Activated CD4-positive, alpha-beta memory T cell treated with anti-CD3 and anti-CD28 coated beads, Interleukin-2, amount 10 ng/mL, durations not matched to agents 7 days and 5 days (primary cell): ENCODE data around the gene NAB2. TPM values are rescaled to one million over a fixed set of nuclear protein-coding genes. Genes with fewer than 3 reads are reported as not detected.

ENCODE experiments used
- CTCF ChIA-PET: fragments of 350-600 bp; sonication (Branson Sonifier 250); formaldehyde crosslinking; loops from one replicate; lab custom pipeline; 2021; ENCODE audit warnings: antibody characterized with exemption, inconsistent platforms; lab: Charles Lee
- POLR2A ChIA-PET: fragments of 350-600 bp; sonication (Branson Sonifier 250); formaldehyde crosslinking; loops from one replicate; lab custom pipeline; 2021; ENCODE audit warnings: antibody characterized with exemption; lab: Charles Lee
- DNase-seq: peaks from one replicate; pipeline ENCODE4 v3.0.0-alpha.2; 2020
- H3K27ac Mint-ChIP-seq: one replicate; pipeline ENCODE4 v1.8.0; 2021; ENCODE audit warnings: mild to moderate bottlenecking, mixed read lengths
- H3K27me3 Mint-ChIP-seq: one replicate; pipeline ENCODE4 v1.8.0; 2021; ENCODE audit warnings: mixed read lengths
- H3K36me3 Mint-ChIP-seq: one replicate; pipeline ENCODE4 v1.8.0; 2021; ENCODE audit warnings: low read depth, mixed read lengths
- H3K4me1 Mint-ChIP-seq: one replicate; pipeline ENCODE4 v1.8.0; 2021; ENCODE audit warnings: mixed read lengths
- H3K4me3 Mint-ChIP-seq: one replicate; pipeline ENCODE4 v1.8.0; 2021; ENCODE audit warnings: mild to moderate bottlenecking, mixed read lengths
- H3K9me3 Mint-ChIP-seq: one replicate; pipeline ENCODE4 v1.8.0; 2021; ENCODE audit warnings: mixed read lengths
- total RNA-seq, 2 experiments: library from RNA; stranded (reverse); gene quantifications; one replicate each; pipeline ENCODE4 v1.2.3, GENCODE V29; 2021

NAB2 gene
- total RNA-seq, 2 experiments from 2014 or later: 8.7 to 9.6 TPM

- H3K9me3 Mint-ChIP-seq: no peaks in the 10 kb centered on the region
- peaks cover 39% of the 10 kb centered on the region for H3K27me3 Mint-ChIP-seq
- H3K36me3 Mint-ChIP-seq: no peaks in the 10 kb centered on the region
- DNase-seq: no peak
- H3K4me3 Mint-ChIP-seq: no peak overlapping the region
- no peak overlapping the region for H3K27ac Mint-ChIP-seq
- peaks cover 9% of the 10 kb centered on the region for H3K4me1 Mint-ChIP-seq
- ChIA-PET CTCF (no interaction called here), POLR2A (no interaction called here)
These were observed 43.2 kb downstream of the NAB2 start for GRCh38 chr12:57131896-57132744.

GRCh38 chr12:57133013-57133569 lies 44.2 kb downstream of the NAB2 start:
- H3K27me3 Mint-ChIP-seq: peaks cover 33% of the 10 kb centered on the region
- no peak for DNase-seq
- CTCF ChIA-PET: no interaction called here
- H3K36me3 Mint-ChIP-seq: no peaks in the 10 kb centered on the region
- POLR2A ChIA-PET: no interaction called here
- no peak overlapping the region for H3K4me3 Mint-ChIP-seq
- H3K9me3 Mint-ChIP-seq: no peaks in the 10 kb centered on the region
- peaks cover 5% of the 10 kb centered on the region for H3K4me1 Mint-ChIP-seq
- H3K27ac Mint-ChIP-seq: no peak overlapping the region

GRCh38 chr12:57133916-57134315 lies 45.0 kb downstream of the NAB2 start:
- no peaks in the 10 kb centered on the region for H3K9me3 Mint-ChIP-seq
- no peak overlapping the region for H3K27ac Mint-ChIP-seq
- ChIA-PET POLR2A (no interaction called here), CTCF (no interaction called here)
- peaks cover 5% of the 10 kb centered on the region for H3K4me1 Mint-ChIP-seq
- H3K4me3 Mint-ChIP-seq: no peak overlapping the region
- no peaks in the 10 kb centered on the region for H3K36me3 Mint-ChIP-seq
- peaks cover 31% of the 10 kb centered on the region for H3K27me3 Mint-ChIP-seq
- DNase-seq: no peak

- H3K9me3 Mint-ChIP-seq: no peaks in the 10 kb centered on the region
These were observed 46.0 kb downstream of the NAB2 start for GRCh38 chr12:57134949-57135348.

GRCh38 chr12:57135527-57136326 lies 46.8 kb downstream of the NAB2 start:
- POLR2A ChIA-PET: interaction anchor here (0.6 kb wide), 1 partner anchor 24 kb away, joined by 3 read pairs; the partner anchor contains the start of gene STAT6

More at GRCh38 chr12:57134949-57135348, 46.0 kb downstream of the NAB2 start:
- H3K27me3 Mint-ChIP-seq: peaks cover 28% of the 10 kb centered on the region
- POLR2A ChIA-PET: interaction anchor here (0.6 kb wide), 1 partner anchor 24 kb away, joined by 3 read pairs; the partner anchor contains the start of gene STAT6
- H3K27ac Mint-ChIP-seq: no peak overlapping the region
- H3K4me3 Mint-ChIP-seq: no peak overlapping the region
- no peaks in the 10 kb centered on the region for H3K36me3 Mint-ChIP-seq
- CTCF ChIA-PET: interaction anchor here (1.1 kb wide), 1 partner anchor 11 kb away, joined by 3 read pairs; no protein-coding TSS in a partner anchor
- peaks cover under 1% of the 10 kb centered on the region for H3K4me1 Mint-ChIP-seq
- no peak for DNase-seq

GRCh38 chr12:57138526-57139272 lies 49.8 kb downstream of the NAB2 start:
- H3K4me1 Mint-ChIP-seq: no peaks in the 10 kb centered on the region
- ChIA-PET POLR2A (no interaction called here), CTCF (interaction anchor here (0.8 kb wide), 1 partner anchor 11 kb away, joined by 3 read pairs; the partner anchor contains the start of gene LRP1)
- H3K36me3 Mint-ChIP-seq: no peaks in the 10 kb centered on the region
- no peak for DNase-seq
- H3K27me3 Mint-ChIP-seq: peaks cover 2% of the 10 kb centered on the region
- H3K4me3 Mint-ChIP-seq: no peak overlapping the region
- no peak overlapping the region for H3K27ac Mint-ChIP-seq
- no peaks in the 10 kb centered on the region for H3K9me3 Mint-ChIP-seq

More at GRCh38 chr12:57135527-57136326, 46.8 kb downstream of the NAB2 start:
- Mint-ChIP-seq H3K4me3 (no peak overlapping the region), H3K27ac (no peak overlapping the region), H3K36me3 (no peaks in the 10 kb centered on the region), H3K9me3 (no peaks in the 10 kb centered on the region), H3K27me3 (peaks cover 20% of the 10 kb centered on the region), H3K4me1 (no peaks in the 10 kb centered on the region)
- no peak for DNase-seq
- CTCF ChIA-PET: interaction anchor here (1.0 to 1.1 kb wide), 2 partner anchors 12 to 47 kb away, joined by 3 read pairs; no protein-coding TSS in a partner anchor

- POLR2A ChIA-PET: no interaction called here
- H3K4me3 Mint-ChIP-seq: no peak overlapping the region
- H3K9me3 Mint-ChIP-seq: no peaks in the 10 kb centered on the region
- H3K27ac Mint-ChIP-seq: no peak overlapping the region
- DNase-seq: no peak
- no peaks in the 10 kb centered on the region for H3K36me3 Mint-ChIP-seq
- H3K4me1 Mint-ChIP-seq: no peaks in the 10 kb centered on the region
- H3K27me3 Mint-ChIP-seq: peaks cover 2% of the 10 kb centered on the region
- CTCF ChIA-PET: no interaction called here
These were observed 51.1 kb downstream of the NAB2 start for GRCh38 chr12:57139796-57140649.

- no peak for DNase-seq
- H3K4me1 Mint-ChIP-seq: no peaks in the 10 kb centered on the region
- ChIA-PET CTCF (interaction anchor here (1.1 kb wide), 1 partner anchor 17 kb away, joined by 3 read pairs; no protein-coding TSS in a partner anchor), POLR2A (no interaction called here)
- no peak overlapping the region for H3K4me3 Mint-ChIP-seq
- no peak overlapping the region for H3K27ac Mint-ChIP-seq
- no peaks in the 10 kb centered on the region for H3K9me3 Mint-ChIP-seq
- H3K36me3 Mint-ChIP-seq: no peaks in the 10 kb centered on the region
- peaks cover 2% of the 10 kb centered on the region for H3K27me3 Mint-ChIP-seq
These were observed 52.3 kb downstream of the NAB2 start for GRCh38 chr12:57141249-57141648.

GRCh38 chr12:57142121-57142520 lies 53.2 kb downstream of the NAB2 start:
- H3K27ac Mint-ChIP-seq: no peak overlapping the region
- no peaks in the 10 kb centered on the region for H3K4me1 Mint-ChIP-seq
- no peaks in the 10 kb centered on the region for H3K36me3 Mint-ChIP-seq
- peaks cover 2% of the 10 kb centered on the region for H3K27me3 Mint-ChIP-seq
- H3K4me3 Mint-ChIP-seq: no peak overlapping the region
- no peaks in the 10 kb centered on the region for H3K9me3 Mint-ChIP-seq
- CTCF ChIA-PET: no interaction called here
- no peak for DNase-seq
- POLR2A ChIA-PET: no interaction called here

GRCh38 chr12:57142727-57143126 lies 53.8 kb downstream of the NAB2 start:
- POLR2A ChIA-PET: no interaction called here
- Mint-ChIP-seq H3K4me3 (no peak overlapping the region), H3K27me3 (peaks cover 2% of the 10 kb centered on the region), H3K27ac (no peak overlapping the region), H3K9me3 (no peaks in the 10 kb centered on the region), H3K36me3 (no peaks in the 10 kb centered on the region), H3K4me1 (no peaks in the 10 kb centered on the region)
- CTCF ChIA-PET: no interaction called here
- no peak for DNase-seq

GRCh38 chr12:57143454-57143853 lies 54.5 kb downstream of the NAB2 start:
- Mint-ChIP-seq H3K4me1 (no peaks in the 10 kb centered on the region), H3K4me3 (no peak overlapping the region), H3K9me3 (no peaks in the 10 kb centered on the region), H3K36me3 (no peaks in the 10 kb centered on the region), H3K27me3 (peaks cover 2% of the 10 kb centered on the region), H3K27ac (no peak overlapping the region)
- DNase-seq: no peak
- POLR2A ChIA-PET: no interaction called here
- CTCF ChIA-PET: no interaction called here
